GM23248 (cell line): ENCODE data around the gene TRPM4. TPM values are rescaled to one million over a fixed set of nuclear protein-coding genes. Genes with fewer than 3 reads are reported as not detected.
"Not testable (repeated sequence)": the region's sequence is repeated elsewhere in the genome, so short reads cannot be mapped to it uniquely, and the experiment has no call there.

ENCODE experiments used
- DNase-seq: peaks from one replicate; pipeline ENCODE4 v3.0.0-alpha.2; 2015
- H2AFZ ChIP-seq: fragments of 200-600 bp; sonication (generic); 2 replicates; pipeline ENCODE4 v1.6.1; 2016; ENCODE audit warnings: antibody characterized with exemption
- H3F3A ChIP-seq: fragments of 200-600 bp; sonication (generic); 2 replicates; pipeline ENCODE4 v1.6.1; 2016; ENCODE audit warnings: mild to moderate bottlenecking, antibody characterized with exemption, mixed run types; ENCODE audit not compliant: insufficient read depth
- H3K27ac ChIP-seq: fragments of 200-600 bp; sonication (generic); 2 replicates; pipeline ENCODE4 v1.5.1; 2016; ENCODE audit warnings: mild to moderate bottlenecking
- H3K27me3 ChIP-seq: fragments of 200-600 bp; sonication (generic); replicated peaks from 2 replicates; pipeline ENCODE4 v1.6.1; 2016; ENCODE audit warnings: mild to moderate bottlenecking; ENCODE audit not compliant: insufficient read depth
- H3K36me3 ChIP-seq: fragments of 200-600 bp; sonication (generic); 2 replicates; pipeline ENCODE4 v1.6.1; 2016; ENCODE audit warnings: low read depth, mild to moderate bottlenecking
- H3K4me1 ChIP-seq: fragments of 200-600 bp; sonication (generic); 2 replicates; pipeline ENCODE4 v1.6.1; 2016; ENCODE audit warnings: mild to moderate bottlenecking; ENCODE audit not compliant: insufficient read depth
- H3K4me2 ChIP-seq: fragments of 200-600 bp; sonication (generic); one replicate; pipeline ENCODE4 v1.6.1; 2016; ENCODE audit warnings: mild to moderate bottlenecking; ENCODE audit not compliant: unreplicated experiment
- H3K4me3 ChIP-seq: fragments of 200-600 bp; sonication (generic); 2 replicates; pipeline ENCODE4 v1.5.1; 2016; ENCODE audit warnings: mild to moderate bottlenecking
- H3K79me2 ChIP-seq: fragments of 200-600 bp; sonication (generic); 2 replicates; pipeline ENCODE4 v1.6.1; 2016; ENCODE audit warnings: mild to moderate bottlenecking; ENCODE audit not compliant: insufficient read depth
- H3K9ac ChIP-seq: fragments of 200-600 bp; sonication (generic); 2 replicates; pipeline ENCODE4 v1.6.1; 2016; ENCODE audit warnings: mild to moderate bottlenecking
- H3K9me2 ChIP-seq: fragments of 200-600 bp; sonication (generic); 2 replicates; pipeline ENCODE4 v1.6.1; 2016; ENCODE audit warnings: mixed run types, mild to moderate bottlenecking, moderate library complexity; ENCODE audit not compliant: insufficient read depth
- H3K9me3 ChIP-seq: fragments of 200-600 bp; sonication (generic); one replicate; pipeline ENCODE4 v1.6.1; 2017; ENCODE audit warnings: low read depth
- H4K20me1 ChIP-seq: fragments of 200-600 bp; sonication (generic); 2 replicates; pipeline ENCODE4 v1.6.0; 2016; ENCODE audit not compliant: insufficient read depth
- EZH2 ChIP-seq: fragments of 200-600 bp; sonication (generic); IDR thresholded peaks from 2 replicates; pipeline ENCODE4 v1.6.1; 2018; ENCODE audit warnings: antibody characterized with exemption, mild to moderate bottlenecking; ENCODE audit not compliant: insufficient read depth, poor library complexity, severe bottlenecking
- EZH2phosphoT487 ChIP-seq: fragments of 200-600 bp; sonication (generic); IDR thresholded peaks from 2 replicates; pipeline ENCODE4 v1.6.1; 2018; ENCODE audit warnings: antibody characterized with exemption, moderate library complexity, mild to moderate bottlenecking, low read depth; ENCODE audit not compliant: insufficient read depth
- whole genome bisulfite sequencing, 2 experiments: methylation state at CpG; one replicate each; pipeline ENCODE4 v1.1.6; 2015 to 2017; ENCODE audit warnings: low lambda C conversion rate in 2 of 2, low coverage in 1 of 2; ENCODE audit errors: missing lambda C conversion rate in 2 of 2; 5-methylcytosine and 5-hydroxymethylcytosine counted together
- in situ Hi-C: fragments of 300-500 bp; cut with MboI; formaldehyde crosslinking; loops from 2 replicates; pipeline ENCODE4 v1.15.0; 2020
- polyA plus RNA-seq: library from polyadenylated mRNA; unstranded; fragments of >200 nt; fragmentation: Nextera tagmentation; extraction: Ambion mirVana; gene quantifications from 2 replicates; pipeline ENCODE4 v1.2.1, GENCODE V29; 2016
- total RNA-seq: library from RNA; depleted of rRNA; stranded (reverse); fragments of >200 nt; shearing (Covaris generic); gene quantifications from 2 replicates; pipeline ENCODE4 v1.2.3, GENCODE V29; 2014

Gene TRPM4
- total and polyA plus RNA-seq, 2 experiments from 2014 or later = 18.4 to 20.1 TPM

DNA sequence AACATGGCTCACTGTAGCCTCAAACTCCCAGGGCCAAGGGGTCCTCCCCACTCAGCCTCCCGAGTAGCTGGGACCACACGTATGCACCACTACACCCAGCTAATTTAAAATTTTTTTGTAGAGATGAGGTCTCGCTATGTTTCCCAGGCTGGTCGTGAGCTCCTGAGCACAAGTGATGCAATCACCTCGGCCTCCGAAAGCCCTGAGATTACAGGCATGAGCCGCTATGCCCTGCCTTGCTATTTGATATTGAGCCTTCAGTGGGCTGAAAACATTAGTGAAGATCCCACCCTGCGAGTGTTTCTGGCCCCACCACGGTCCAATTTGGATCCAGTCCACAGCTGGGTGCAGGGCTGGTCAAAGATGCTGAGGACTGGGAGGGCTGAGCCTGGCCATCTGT lies 65.9 kb downstream of the TRPM4 start:
- Histone ChIP-seq H3K27ac (no peak overlapping the region), H3K79me2 (no peaks in the 10 kb centered on the region), H3K9me3 (no peaks in the 10 kb centered on the region), H4K20me1 (no peaks in the 10 kb centered on the region), H3K27me3 (no peaks in the 10 kb centered on the region), H3K4me2 (no peak overlapping the region), H3K9ac (no peak overlapping the region), H3K4me3 (no peak overlapping the region), H3K9me2 (no peaks in the 10 kb centered on the region), H3F3A (no peaks in the 10 kb centered on the region), H2AFZ (no peak overlapping the region), H3K4me1 (no peaks in the 10 kb centered on the region), H3K36me3 (no peaks in the 10 kb centered on the region)
- DNase-seq = no peak
- TF ChIP-seq EZH2phosphoT487 (no peak), EZH2 (no peak)
- WGBS, 2 experiments = 71 to 75% methylated on average over 9 of the region's 9 CpGs
- in situ Hi-C loops = no loop called here

DNA sequence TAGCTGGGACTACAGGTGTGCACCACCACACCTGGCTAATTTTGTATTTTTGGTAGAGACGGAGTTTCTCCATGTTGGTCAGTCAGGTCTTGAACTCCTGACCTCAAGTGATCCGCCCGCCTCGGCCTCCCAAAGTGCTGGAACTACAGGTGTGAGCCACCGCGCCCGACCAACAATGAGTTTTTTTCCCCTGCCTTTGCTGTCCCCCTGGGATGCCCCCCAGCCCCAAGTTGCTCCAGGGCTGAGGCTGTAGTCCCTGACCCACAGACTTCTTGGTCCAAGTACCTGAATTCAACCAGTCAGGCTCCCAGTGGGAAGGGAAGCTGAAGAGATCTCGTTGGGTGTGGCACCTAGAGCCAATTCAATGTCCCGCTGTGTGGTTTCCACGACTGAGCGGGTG lies 66.8 kb downstream of the TRPM4 start:
- H3K27me3 ChIP-seq, H3K4me3 ChIP-seq, in situ Hi-C loops, H2AFZ ChIP-seq, H3K9me2 ChIP-seq, H3K9me3 ChIP-seq, H3K4me2 ChIP-seq, H3K79me2 ChIP-seq, H3K27ac ChIP-seq, H3K9ac ChIP-seq, H3K4me1 ChIP-seq, H3F3A ChIP-seq, H4K20me1 ChIP-seq, DNase-seq, H3K36me3 ChIP-seq: not testable (repeated sequence)
- WGBS, 2 experiments = 68 to 71% methylated on average over 7 to 11 of the region's 11 CpGs

DNA sequence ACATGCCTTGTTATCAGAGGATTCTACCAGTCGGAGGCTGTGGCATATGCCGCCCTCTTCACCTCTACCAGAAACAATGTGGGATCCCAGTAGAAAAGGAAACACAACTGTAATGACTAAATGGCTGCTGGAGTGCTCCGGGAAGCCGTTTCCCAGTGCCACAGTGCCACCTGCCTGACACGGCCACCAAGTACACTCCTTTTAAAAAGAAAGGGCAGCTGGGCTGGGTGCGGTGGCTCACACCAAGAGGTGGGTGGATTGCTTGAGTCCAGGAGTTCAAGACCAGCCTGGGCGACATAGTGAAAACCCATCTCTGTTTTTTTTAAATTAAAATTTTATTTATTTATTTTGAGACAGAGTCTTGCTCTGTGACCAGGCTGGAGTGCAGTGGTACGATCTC lies 67.3 kb downstream of the TRPM4 start:
- H3K4me2 ChIP-seq = no peak overlapping the region
- no peaks in the 10 kb centered on the region for H4K20me1 ChIP-seq
- TF ChIP-seq EZH2phosphoT487 (no peak), EZH2 (no peak)
- H3K79me2 ChIP-seq = no peaks in the 10 kb centered on the region
- H3K4me1 ChIP-seq = no peaks in the 10 kb centered on the region
- no peaks in the 10 kb centered on the region for H3F3A ChIP-seq
- H3K27ac ChIP-seq = no peak overlapping the region
- H3K9ac ChIP-seq = no peak overlapping the region
- H3K9me2 ChIP-seq = no peaks in the 10 kb centered on the region
- peak; percentile 79 for DNase-seq
- WGBS, 2 experiments = 11 to 15% methylated on average over 8 of the region's 8 CpGs
- H3K27me3 ChIP-seq = no peaks in the 10 kb centered on the region
- no peak overlapping the region for H2AFZ ChIP-seq
- in situ Hi-C loops = no loop called here
- no peaks in the 10 kb centered on the region for H3K36me3 ChIP-seq
- H3K9me3 ChIP-seq = no peaks in the 10 kb centered on the region
- no peak overlapping the region for H3K4me3 ChIP-seq

DNA sequence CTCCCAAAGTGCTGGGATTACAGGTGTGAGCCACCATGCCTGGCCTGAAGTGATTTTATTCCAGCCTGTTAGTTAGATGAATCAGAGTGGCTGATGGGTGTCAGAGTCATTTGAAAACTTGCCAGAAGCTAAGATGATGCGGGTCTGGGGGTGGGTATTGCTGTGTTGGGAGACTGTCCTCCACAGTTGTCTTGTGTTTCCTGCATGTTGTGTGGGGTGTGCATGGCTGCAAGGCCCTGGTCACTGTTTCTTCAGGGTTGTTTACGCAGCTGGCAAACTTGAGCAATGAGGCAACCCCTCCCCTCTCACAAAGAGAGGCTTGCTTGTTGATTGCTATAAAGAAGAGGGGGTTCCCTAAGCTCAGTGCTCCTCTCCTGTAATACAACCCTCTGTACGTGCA lies 71.8 kb downstream of the TRPM4 start:
- no peaks in the 10 kb centered on the region for H3K9me3 ChIP-seq
- no peak for DNase-seq
- H3K9me2 ChIP-seq = no peaks in the 10 kb centered on the region
- H3K27ac ChIP-seq = no peak overlapping the region
- H4K20me1 ChIP-seq = no peaks in the 10 kb centered on the region
- H3K79me2 ChIP-seq = no peaks in the 10 kb centered on the region
- no peaks in the 10 kb centered on the region for H3K36me3 ChIP-seq
- no peak overlapping the region for H3K4me3 ChIP-seq
- no peak overlapping the region for H3K9ac ChIP-seq
- no peak overlapping the region for H2AFZ ChIP-seq
- TF ChIP-seq EZH2 (no peak), EZH2phosphoT487 (no peak)
- H3F3A ChIP-seq = no peaks in the 10 kb centered on the region
- no peaks in the 10 kb centered on the region; the same call in 1 of the 2 replicates for H3K27me3 ChIP-seq
- no peaks in the 10 kb centered on the region for H3K4me1 ChIP-seq
- in situ Hi-C loops = no loop called here
- WGBS, 2 experiments = 69 to 72% methylated on average over 3 of the region's 3 CpGs
- no peak overlapping the region for H3K4me2 ChIP-seq

DNA sequence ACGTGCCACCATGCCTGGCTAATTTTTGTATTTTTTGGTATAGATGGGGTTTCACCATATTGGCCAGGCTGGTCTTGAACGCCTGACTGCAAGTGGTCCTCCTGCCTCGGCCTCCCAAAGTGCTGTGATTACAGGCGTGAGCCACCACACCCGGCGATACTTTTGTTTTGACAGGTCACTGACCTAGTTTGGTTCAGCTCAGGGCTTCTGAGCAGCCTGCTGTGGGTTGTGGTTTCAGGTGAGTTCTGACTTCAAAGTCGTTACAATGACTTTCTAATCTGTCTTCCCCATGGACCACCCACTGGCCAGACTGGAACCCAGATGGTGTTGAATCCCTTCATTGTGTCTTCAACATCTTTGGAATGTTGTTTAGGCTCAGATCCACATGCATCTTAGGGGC lies 73.8 kb downstream of the TRPM4 start:
- Histone ChIP-seq H3K9ac (no peak overlapping the region), H3K27ac (no peak overlapping the region), H4K20me1 (no peaks in the 10 kb centered on the region), H3K4me1 (no peaks in the 10 kb centered on the region), H3K79me2 (no peaks in the 10 kb centered on the region), H2AFZ (no peak overlapping the region), H3K9me2 (no peaks in the 10 kb centered on the region), H3K4me2 (no peak overlapping the region), H3F3A (no peaks in the 10 kb centered on the region), H3K36me3 (no peaks in the 10 kb centered on the region), H3K9me3 (no peaks in the 10 kb centered on the region), H3K4me3 (no peak overlapping the region), H3K27me3 (peaks cover 12% of the 10 kb centered on the region; the same call in 1 of the 2 replicates)
- TF ChIP-seq EZH2 = no peak
- TF ChIP-seq EZH2phosphoT487 = no peak
- DNase-seq = no peak
- in situ Hi-C loops = no loop called here
- 69% methylated on average over 7 of the region's 7 CpGs for WGBS, 2 experiments
